Head of caudate nucleus (tissue), 42 donors: Measurements from ENCODE around the gene HTR4.
A peak's percentile ranks its signal among the peaks of the same experiment; 100 is the strongest.

Source experiments
- DNase-seq, 42 donors: peaks; one replicate each; pipeline versions ENCODE4 v3.0.0 to v3.0.0-alpha.2; 2020 to 2021; ENCODE audit warnings: mixed read lengths in 7 of 42
- intact Hi-C: fragments of 100-400 bp; cut with DNase I; formaldehyde crosslinking; loops from one replicate; pipeline ENCODE4 v1.15.0; 2022

HTR4 gene

DNA sequence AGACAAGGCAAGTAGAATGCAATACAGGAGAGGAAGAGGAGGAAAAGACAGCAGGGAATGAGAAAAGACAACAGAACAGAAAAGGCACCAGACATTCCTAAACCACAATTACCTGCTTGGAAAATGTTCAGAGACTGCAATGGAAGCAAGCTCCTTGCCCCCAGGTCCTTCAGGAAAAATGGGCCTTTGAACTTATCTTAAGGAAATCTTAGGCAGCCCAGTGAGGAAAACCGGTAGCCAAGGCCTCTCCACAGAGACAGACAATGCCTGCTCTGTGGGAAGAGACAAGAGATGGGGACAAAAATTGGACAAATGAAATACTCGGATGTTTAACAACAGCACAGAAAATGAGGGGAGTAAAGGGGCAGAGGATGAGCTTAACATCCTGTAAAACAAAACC, 31.2 kb downstream of the HTR4 start:
- intact Hi-C loops = no loop called here
- no peak for DNase-seq

DNA sequence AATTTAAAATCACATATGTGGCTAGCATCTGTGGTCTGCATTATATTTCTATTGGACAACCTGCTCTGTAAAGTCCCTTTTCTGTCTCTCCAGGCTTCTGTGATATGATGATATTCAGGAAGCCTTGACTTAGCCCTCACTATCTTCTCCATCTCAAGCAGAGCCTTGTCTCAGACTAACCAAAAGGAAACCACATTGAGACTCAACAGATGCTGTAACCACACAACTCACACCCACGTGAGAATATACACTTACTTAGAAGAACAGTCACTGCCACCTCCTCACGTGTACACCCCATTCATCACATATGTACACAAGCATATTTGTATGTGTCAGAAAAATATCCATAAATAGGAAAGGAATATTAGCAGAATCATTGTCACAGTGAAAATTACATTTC, 33.6 kb downstream of the HTR4 start:
- intact Hi-C loops = no loop called here
- no peak for DNase-seq

DNA sequence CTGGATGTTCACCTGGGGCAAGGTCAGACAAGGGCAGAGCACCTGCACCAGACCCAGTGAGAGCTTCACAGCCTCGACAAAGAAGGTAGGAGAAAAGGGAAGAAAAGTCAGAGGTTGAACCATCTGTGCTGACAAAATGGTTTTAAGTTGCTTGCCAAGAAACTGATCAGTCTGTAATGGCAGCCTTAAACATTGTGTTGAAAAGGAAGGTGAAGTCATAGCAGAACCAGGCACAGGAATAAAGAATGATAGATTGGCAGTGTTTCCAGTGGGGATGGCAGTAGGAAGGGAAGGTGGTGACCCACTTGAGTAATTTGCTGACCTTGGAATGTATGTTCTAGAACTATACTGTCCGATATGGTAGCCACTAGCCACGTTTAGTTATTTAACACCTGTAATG, 34.2 kb downstream of the HTR4 start:
- intact Hi-C loops = no loop called here
- DNase-seq = no peak

DNA sequence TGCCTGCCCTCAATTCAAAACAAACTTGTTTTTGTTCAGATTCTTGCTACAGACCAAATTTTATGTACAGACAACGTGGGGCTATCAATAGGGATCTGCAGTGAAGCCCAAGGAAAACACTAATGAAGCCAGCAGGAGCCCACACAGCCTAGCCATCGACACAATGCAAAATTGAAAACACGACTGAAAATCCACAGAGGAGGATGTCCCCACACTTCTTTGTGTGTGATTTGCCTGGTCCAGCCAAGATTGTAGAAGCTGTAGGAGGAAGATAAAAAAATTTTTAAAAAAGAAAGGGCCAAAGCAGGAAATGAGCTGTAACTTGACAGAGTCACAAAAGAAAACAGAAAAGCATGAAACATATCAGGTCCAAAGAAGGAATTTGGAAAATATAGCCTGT, 34.8 kb downstream of the HTR4 start:
- intact Hi-C loops = no loop called here

GRCh38 chr5:148615644-148616275, 38.6 kb downstream of the HTR4 start:
- peak in 1 of 42 donors; percentile 31 for DNase-seq
- intact Hi-C loops = no loop called here

More for the DNA sequence above, 34.8 kb downstream of the HTR4 start:
- no peak for DNase-seq

DNA sequence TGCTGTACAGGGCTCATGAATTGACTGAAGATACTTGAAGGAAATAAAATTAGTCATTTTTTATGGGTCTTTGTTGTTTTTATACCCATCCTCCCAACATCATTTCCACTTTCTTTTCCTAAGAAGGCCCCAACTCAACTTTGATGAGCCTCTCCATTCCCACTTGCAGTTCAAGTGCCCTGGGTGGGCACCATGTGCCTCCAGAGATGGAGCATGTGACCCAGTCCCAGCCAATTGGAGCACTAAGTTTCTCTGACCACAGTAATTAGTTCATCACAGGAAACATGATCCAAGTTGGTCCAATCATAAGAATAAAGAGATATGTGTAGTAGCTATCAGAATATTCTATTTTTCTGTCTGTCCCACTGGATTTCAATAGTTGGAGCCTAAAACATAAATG, 46.9 kb downstream of the HTR4 start:
- intact Hi-C loops = no loop called here
- DNase-seq = no peak

DNA sequence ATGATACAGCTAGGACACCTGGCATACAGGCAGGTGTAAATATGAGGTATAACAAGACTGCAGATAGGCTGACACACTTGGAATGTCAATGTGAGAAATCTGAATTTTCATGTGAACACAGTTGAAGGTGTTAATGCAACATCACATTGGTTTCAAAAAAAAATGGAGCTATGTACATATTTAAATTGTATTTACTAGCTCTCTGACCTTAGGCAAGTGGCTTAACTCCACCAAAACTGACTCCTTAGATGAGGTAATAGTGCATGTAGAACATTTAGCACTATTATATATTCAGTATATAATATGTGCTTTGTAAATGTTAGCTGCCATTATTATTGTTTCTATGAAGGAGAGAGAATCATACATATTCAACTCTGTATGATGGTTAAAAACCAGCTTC, 48.0 kb downstream of the HTR4 start:
- intact Hi-C loops = no loop called here

GRCh38 chr5:148599187-148599586, 55.1 kb downstream of the HTR4 start:
- intact Hi-C loops = no loop called here
- no peak for DNase-seq

More for the DNA sequence above, 48.0 kb downstream of the HTR4 start:
- DNase-seq = no peak

DNA sequence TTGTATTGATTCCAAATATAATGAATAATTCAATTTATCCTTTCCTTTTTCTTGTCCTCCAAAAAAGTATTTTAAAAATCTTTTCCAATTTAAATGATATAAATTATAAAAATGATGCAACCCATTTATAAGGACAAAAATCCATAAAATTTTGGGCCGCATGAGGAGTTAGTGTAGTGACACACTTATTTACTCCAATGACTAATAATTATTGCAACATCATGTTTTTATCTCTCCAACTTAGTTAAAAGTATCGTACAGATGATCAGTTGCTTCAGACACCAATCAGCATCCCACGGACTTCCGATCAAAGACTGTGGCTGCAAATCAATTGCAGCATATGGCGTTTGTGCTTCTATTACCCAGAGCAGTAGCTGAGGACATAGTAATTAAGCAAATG, 58.6 kb downstream of the HTR4 start:
- intact Hi-C loops = no loop called here

GRCh38 chr5:148586796-148587195, 67.5 kb downstream of the HTR4 start:
- no peak for DNase-seq
- intact Hi-C loops = no loop called here

More for the DNA sequence above, 58.6 kb downstream of the HTR4 start:
- DNase-seq = no peak

GRCh38 chr5:148585988-148586387, 68.3 kb downstream of the HTR4 start:
- intact Hi-C loops = no loop called here
- no peak for DNase-seq

- intact Hi-C loops = no loop called here
- no peak for DNase-seq
Measured at GRCh38 chr5:148584103-148584502, 70.2 kb downstream of the HTR4 start.

DNA sequence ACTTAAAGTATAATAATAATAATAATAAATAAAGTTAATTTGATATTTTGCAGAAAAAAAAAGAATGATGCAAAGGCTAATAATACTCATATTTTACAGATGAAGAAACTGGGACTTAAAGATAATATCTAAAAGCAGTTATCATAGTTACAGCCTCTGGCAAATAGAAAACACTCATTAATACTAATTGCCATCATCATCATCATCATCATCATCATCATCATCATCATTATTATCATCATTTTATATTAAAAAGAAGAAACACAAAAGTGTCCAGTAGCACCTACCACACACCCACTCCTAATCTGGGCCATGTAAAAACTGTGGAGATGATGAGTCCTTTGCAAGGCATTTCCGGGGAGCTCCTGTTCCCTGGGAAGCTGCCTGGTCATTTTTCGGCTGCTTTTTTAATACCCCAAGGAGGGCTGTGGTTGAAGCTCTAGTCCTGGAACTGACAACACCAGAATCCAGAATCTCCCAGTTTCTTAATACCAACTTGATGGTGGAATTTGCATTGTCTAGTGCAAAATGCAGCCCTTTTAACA, 70.8 kb downstream of the HTR4 start:
- DNase-seq = no peak
- intact Hi-C loops = no loop called here

- intact Hi-C loops = no loop called here
- DNase-seq = no peak
Measured at GRCh38 chr5:148574167-148574566, 80.2 kb downstream of the HTR4 start.

DNA sequence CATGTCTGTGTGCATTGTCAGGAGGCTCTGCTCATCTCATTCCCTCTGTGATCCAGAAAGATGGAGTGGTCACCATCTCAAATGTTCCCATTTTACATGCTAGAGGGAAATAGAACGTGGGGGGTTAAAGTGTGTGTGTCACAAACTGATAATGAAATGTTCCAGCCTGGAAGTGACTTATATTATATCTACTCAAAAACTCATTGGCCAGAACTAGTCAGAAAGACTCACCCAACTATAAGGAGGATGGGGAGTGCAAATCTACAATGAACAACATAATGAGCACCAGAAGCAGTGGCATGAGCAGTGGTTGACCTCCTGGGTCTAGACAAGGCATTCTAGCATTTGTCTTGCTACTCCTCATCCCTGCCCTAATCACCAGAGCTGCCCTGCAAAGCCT, 81.0 kb downstream of the HTR4 start:
- intact Hi-C loops = no loop called here
- no peak for DNase-seq

GRCh38 chr5:148569948-148570347, 84.4 kb downstream of the HTR4 start:
- intact Hi-C loops = no loop called here
- DNase-seq = no peak

- intact Hi-C loops = no loop called here
- no peak for DNase-seq
Measured at GRCh38 chr5:148565148-148565547, 89.2 kb downstream of the HTR4 start.

DNA sequence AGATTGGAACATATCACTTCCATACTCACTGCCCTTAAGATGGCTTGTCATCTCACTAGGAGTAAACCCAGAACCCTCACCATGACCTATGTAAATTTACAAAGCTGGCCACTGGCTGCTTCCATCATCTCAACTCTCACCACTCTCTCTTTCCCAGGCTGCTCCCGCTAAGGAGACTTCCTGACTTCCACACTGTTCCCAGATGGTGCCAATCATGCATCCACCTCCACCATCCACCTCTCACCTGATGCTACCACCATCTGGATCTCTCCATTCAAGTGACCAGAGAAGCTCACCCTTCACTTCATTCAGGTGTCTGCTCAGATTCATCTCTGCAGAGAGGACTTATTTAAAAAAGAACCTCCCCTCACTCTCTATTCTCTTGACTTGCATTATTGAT, 91.3 kb downstream of the HTR4 start:
- DNase-seq = peak in 20 of 42 donors; percentile 7 to 66 (median 29)
- intact Hi-C loops = no loop called here

DNA sequence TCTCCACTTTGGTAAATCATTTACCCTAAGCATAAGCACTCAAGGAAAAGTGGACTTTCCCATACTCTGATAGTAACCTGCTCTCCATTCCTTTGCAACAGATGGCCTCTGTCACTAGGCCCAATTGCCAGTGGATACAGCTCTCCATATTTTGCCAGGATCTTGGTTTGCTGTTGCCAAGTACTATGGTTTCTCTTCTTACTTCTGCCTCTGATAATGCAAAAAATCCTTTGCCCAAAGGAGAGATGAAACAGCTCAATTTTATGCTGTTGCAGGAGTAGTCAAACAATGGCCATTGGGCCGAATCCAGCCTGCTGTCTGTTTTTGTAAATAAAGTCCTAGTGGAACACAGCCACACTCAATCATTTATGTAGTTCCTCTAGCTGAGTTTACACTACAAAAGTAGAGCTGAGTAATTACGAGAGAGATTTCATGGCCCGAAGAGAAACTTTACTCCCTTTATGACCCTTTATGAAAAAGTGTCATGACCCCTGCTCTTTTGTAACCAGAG, 92.5 kb downstream of the HTR4 start:
- no peak for DNase-seq
- intact Hi-C loops = no loop called here

DNA sequence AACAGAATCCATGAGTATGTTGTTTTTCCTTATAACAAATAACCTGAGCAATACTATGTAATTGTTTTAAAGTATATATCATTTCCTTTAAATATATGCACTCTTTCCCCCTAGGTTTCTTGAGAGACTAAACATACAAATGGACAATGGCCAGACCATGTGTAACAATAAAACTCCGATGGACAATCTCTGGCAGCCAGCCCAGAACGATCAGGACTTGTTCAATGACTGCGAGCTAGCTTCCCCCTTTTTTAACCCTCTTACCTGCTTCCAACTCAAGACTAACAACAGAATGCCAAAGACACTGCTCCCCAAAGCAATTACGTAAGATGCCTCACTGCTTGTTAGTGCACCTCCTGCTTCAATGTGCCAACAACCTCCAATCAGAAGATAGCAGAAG, 94.9 kb downstream of the HTR4 start:
- peak in 5 of 42 donors; percentile 13 to 39 (median 24) for DNase-seq
- intact Hi-C loops = no loop called here

GRCh38 chr5:148558892-148559291, 95.4 kb downstream of the HTR4 start:
- DNase-seq = no peak
- intact Hi-C loops = no loop called here
